B cell (primary cell): Measurements from ENCODE around the gene DCHS1. TPM values are rescaled to one million over a fixed set of nuclear protein-coding genes. Genes with fewer than 3 reads are reported as not detected.

Source experiments
- ATAC-seq: fragments of 200-7000 bp; cut with Tn5 transposase; one replicate; pipeline ENCODE4 v1.10.0; 2021; ENCODE audit warnings: low read depth, mild to moderate bottlenecking, moderate number of reproducible peaks, moderate library complexity
- CTCF ChIA-PET: fragments of 350-600 bp; sonication (Branson Sonifier 250); formaldehyde crosslinking; loops from one replicate; lab custom pipeline; 2021; ENCODE audit warnings: antibody characterized with exemption, inconsistent platforms; lab: Charles Lee
- POLR2A ChIA-PET: fragments of 350-600 bp; sonication (Branson Sonifier 250); formaldehyde crosslinking; loops from one replicate; lab custom pipeline; 2021; ENCODE audit warnings: antibody characterized with exemption; lab: Charles Lee
- DNase-seq: peaks from one replicate; pipeline ENCODE4 v3.0.0; 2013
- H2AFZ ChIP-seq: 2 replicates; pipeline ENCODE4 v1.6.1; 2012; ENCODE audit warnings: mild to moderate bottlenecking, low read depth, low read length; ENCODE audit not compliant: insufficient read depth, poor library complexity, severe bottlenecking
- H3K27ac ChIP-seq, 2 donors: 1 replicate in 1 of 2; 2 replicates in 1 of 2; pipeline ENCODE4 v1.5.1; 2012 to 2013; ENCODE audit warnings: low read length in 2 of 2, mild to moderate bottlenecking in 2 of 2, moderate library complexity in 1 of 2
- H3K27me3 ChIP-seq, 4 experiments: fragments of 200-600 bp in 1 of 4; sonication (generic) in 1 of 4; replicated peaks in 1 of 4; 1 replicate in 2 of 4; 2 replicates in 2 of 4; pipeline versions ENCODE4 v1.6.1 to v1.7.0; 2013 to 2016; ENCODE audit warnings: low read length in 3 of 4, mild to moderate bottlenecking in 2 of 4, mixed read lengths in 1 of 4, moderate library complexity in 1 of 4; ENCODE audit not compliant: insufficient read depth in 4 of 4, control insufficient read depth in 3 of 4; ENCODE audit errors: control extremely low read depth in 1 of 4
- H3K36me3 ChIP-seq, 2 experiments: replicated peaks in 1 of 2; 1 replicate in 1 of 2; 2 replicates in 1 of 2; pipeline versions ENCODE4 v1.6.1 to v1.7.1; 2013; ENCODE audit warnings: low read length in 1 of 2; ENCODE audit not compliant: insufficient read depth in 2 of 2, control insufficient read depth in 1 of 2; ENCODE audit errors: control extremely low read depth in 1 of 2, extremely low read depth in 1 of 2
- H3K4me1 ChIP-seq, 2 donors: fragments of 200-600 bp in 1 of 2; sonication (generic) in 1 of 2; 1 replicate in 1 of 2; 2 replicates in 1 of 2; pipeline versions ENCODE4 v1.5.1 to v1.6.1; 2013 to 2017; ENCODE audit warnings: low read length in 2 of 2; ENCODE audit not compliant: control insufficient read depth in 2 of 2, insufficient read depth in 2 of 2
- H3K4me2 ChIP-seq: replicated peaks from 2 replicates; pipeline ENCODE3; 2012; ENCODE audit warnings: mild to moderate bottlenecking, low read depth, low read length; ENCODE audit not compliant: poor library complexity, severe bottlenecking
- H3K4me3 ChIP-seq, 5 experiments: fragments of 200-600 bp in 1 of 5; sonication (generic) in 1 of 5; 1 replicate in 3 of 5; 2 replicates in 2 of 5; pipeline versions ENCODE4 v1.5.1 to v1.7.0; 2011 to 2016; ENCODE audit warnings: low read length in 4 of 5, mild to moderate bottlenecking in 4 of 5, low read depth in 2 of 5, control low read depth in 1 of 5, moderate library complexity in 1 of 5; ENCODE audit not compliant: insufficient read depth in 1 of 5; ENCODE audit errors: control extremely low read depth in 1 of 5, extremely low read depth in 1 of 5
- H3K79me2 ChIP-seq: fragments of 200-600 bp; sonication (generic); one replicate; pipeline ENCODE4 v1.6.0; 2016; ENCODE audit warnings: low read length; ENCODE audit not compliant: control insufficient read depth, insufficient read depth
- H3K9ac ChIP-seq: fragments of 200-600 bp; sonication (generic); 2 replicates; pipeline ENCODE4 v1.6.1; 2017; ENCODE audit warnings: mild to moderate bottlenecking, low read length, moderate library complexity
- H3K9me3 ChIP-seq, 3 donors: one replicate each; pipeline versions ENCODE4 v1.6.1 to v1.7.1; 2013; ENCODE audit warnings: low read length in 2 of 3; ENCODE audit not compliant: control insufficient read depth in 2 of 3, insufficient read depth in 1 of 3; ENCODE audit errors: control extremely low read depth in 1 of 3
- H4K20me1 ChIP-seq: 2 replicates; pipeline ENCODE4 v1.6.0; 2012; ENCODE audit warnings: mild to moderate bottlenecking, low read length; ENCODE audit not compliant: insufficient read depth, control insufficient read depth, poor library complexity, severe bottlenecking
- H3K27ac Mint-ChIP-seq: one replicate; pipeline ENCODE4 v1.8.0; 2021; ENCODE audit warnings: mixed read lengths
- H3K27me3 Mint-ChIP-seq: one replicate; pipeline ENCODE4 v1.8.0; 2021; ENCODE audit warnings: mixed read lengths
- H3K4me1 Mint-ChIP-seq: one replicate; pipeline ENCODE4 v1.8.0; 2021; ENCODE audit warnings: mixed read lengths
- H3K4me3 Mint-ChIP-seq: one replicate; pipeline ENCODE4 v1.8.0; 2021; ENCODE audit warnings: mixed read lengths
- H3K9me3 Mint-ChIP-seq: one replicate; pipeline ENCODE4 v1.8.0; 2022; ENCODE audit warnings: mixed read lengths; ENCODE audit not compliant: insufficient read depth
- CTCF ChIP-seq: fragments of 200-600 bp; IDR thresholded peaks from one replicate; pipeline ENCODE4 v1.8.0; 2022; ENCODE audit warnings: antibody characterized with exemption, mild to moderate bottlenecking
- EZH2 ChIP-seq: IDR thresholded peaks from 2 replicates; pipeline ENCODE4 v1.6.1; 2012; ENCODE audit warnings: borderline replicate concordance, low read depth, mild to moderate bottlenecking, moderate library complexity, low read length; ENCODE audit not compliant: insufficient read depth, poor library complexity, severe bottlenecking
- WGBS: methylation state at CpG from one replicate; pipeline ENCODE4 v1.1.5; 2013; ENCODE audit warnings: missing lambda C conversion rate; ENCODE audit not compliant: insufficient coverage; 5-methylcytosine and 5-hydroxymethylcytosine counted together
- intact Hi-C: fragments of 100-400 bp; cut with micrococcal nuclease; formaldehyde crosslinking; loops from one replicate; pipeline ENCODE4 v1.10.0; 2022
- polyA plus RNA-seq: library from polyadenylated mRNA; depleted of rRNA; stranded (reverse); fragments of >200 nt; gene quantifications from 2 replicates; pipeline ENCODE4 v1.2.3, GENCODE V29; 2012
- total RNA-seq, 2 donors: library from RNA; stranded (reverse); fragments of 120-200 nt in 1 of 2; gene quantifications; 1 replicate in 1 of 2; 2 replicates in 1 of 2; pipeline versions ENCODE4 v1.2.3 to v1.2.4, GENCODE V29; 2013 to 2022

Gene DCHS1
- total and polyA plus RNA-seq, 2 donors (not counting 1 experiment from before 2014, with no cell fraction given), result 0.31 to 0.84 TPM

DNA sequence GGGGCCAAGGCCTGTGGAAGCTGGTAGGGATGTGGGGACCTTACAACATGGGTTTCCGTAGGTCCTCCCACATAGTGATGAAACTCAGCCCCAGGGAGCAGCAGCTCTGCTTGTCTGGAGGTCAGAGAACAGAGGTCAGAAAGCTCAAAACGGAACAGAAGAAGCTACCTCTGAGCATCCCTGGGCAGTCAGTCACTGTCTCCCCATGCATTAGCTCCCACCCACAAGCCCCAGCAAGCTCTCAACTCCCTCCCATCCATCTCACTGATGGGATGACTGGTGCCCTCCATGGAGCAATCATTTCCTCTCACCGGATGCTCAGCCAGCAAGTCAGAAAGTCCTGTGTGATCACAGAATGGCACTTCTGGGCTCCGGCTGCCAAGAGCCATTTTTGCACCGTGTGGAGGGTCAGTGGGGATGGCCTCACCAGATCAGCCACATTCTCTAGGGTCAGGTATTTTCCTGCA is 38.3 kb downstream of the DCHS1 start:
- ChIA-PET POLR2A (interaction anchor here (2.0 to 3.2 kb wide), 4 partner anchors 12 to 66 kb away, joined by 7 to 38 read pairs (median 10); partner anchors contain the start of genes ILK, MRPL17 and RRP8), CTCF (interaction anchor here (1.3 to 4.7 kb wide), 9 partner anchors 10 to 238 kb away, joined by 5 to 38 read pairs (median 8); partner anchors contain the start of genes ILK and MRPL17)
- 98% methylated on average over 4 of the region's 5 CpGs for WGBS
- Histone ChIP-seq H4K20me1 (no peaks in the 10 kb centered on the region), H3K4me3 (peak overlapping the region in 3 of 5 experiments; percentile 82 to 99 (median 87)), H2AFZ (no peak overlapping the region), H3K79me2 (peaks cover 34% of the 10 kb centered on the region), H3K9me3 (no peaks in the 10 kb centered on the region), H3K27ac (peak overlapping the region in 1 of 2 donors; percentile 97), H3K27me3 (no peaks in the 10 kb centered on the region), H3K4me2 (peak overlapping the region; percentile 95), H3K36me3 (peaks cover 0 to 34% of the 10 kb centered on the region in 2 experiments), H3K4me1 (peaks cover 25 to 42% of the 10 kb centered on the region in 2 donors), H3K9ac (peak overlapping the region; percentile 88)
- H3K9me3 Mint-ChIP-seq, result no peaks in the 10 kb centered on the region
- DNase-seq, result no peak
- H3K4me3 Mint-ChIP-seq, result no peak overlapping the region
- no peaks in the 10 kb centered on the region for H3K27me3 Mint-ChIP-seq
- no peak for TF ChIP-seq CTCF
- no peak for TF ChIP-seq EZH2
- intact Hi-C loops, result no loop called here
- no peak overlapping the region for H3K27ac Mint-ChIP-seq
- ATAC-seq, result no peak
- H3K4me1 Mint-ChIP-seq, result peaks cover 11% of the 10 kb centered on the region

DNA sequence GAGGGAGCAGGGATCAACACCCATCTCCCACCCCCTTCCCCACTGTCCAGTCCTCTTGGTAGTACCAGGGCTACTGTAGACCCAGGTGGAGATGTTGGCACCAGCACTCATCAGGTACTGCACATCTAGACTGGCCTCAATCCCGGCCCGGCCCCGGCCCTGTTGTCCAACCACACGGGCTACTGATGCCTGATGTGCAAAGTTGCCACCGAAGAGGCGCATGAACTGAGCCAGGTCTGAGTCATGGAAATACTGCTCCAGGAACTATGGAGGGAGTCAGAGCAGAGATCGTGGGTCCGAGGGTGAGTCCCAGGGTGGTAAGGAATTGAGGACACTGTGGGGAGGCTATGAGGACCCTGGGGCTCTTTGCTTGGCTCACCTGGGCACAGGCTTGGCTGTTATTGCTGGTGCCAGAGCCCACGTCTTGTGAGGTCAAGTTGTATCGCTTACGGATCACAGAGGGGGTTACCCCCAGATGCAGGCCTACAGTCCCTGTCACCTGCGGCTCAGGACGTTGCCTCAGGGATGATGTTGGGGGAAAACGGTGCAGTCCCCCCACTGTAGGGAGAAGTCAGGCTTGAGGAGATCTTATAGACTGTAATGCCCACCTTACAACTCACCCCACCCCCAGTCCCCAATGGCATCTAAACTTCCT is 38.9 kb downstream of the DCHS1 start:
- H3K4me1 ChIP-seq, result peaks cover 25 to 42% of the 10 kb centered on the region in 2 donors
- peaks cover 11% of the 10 kb centered on the region for H3K4me1 Mint-ChIP-seq
- no peak overlapping the region for H3K4me3 ChIP-seq
- no peaks in the 10 kb centered on the region for H3K27me3 ChIP-seq
- H3K4me2 ChIP-seq, result no peak overlapping the region
- H4K20me1 ChIP-seq, result no peaks in the 10 kb centered on the region
- CTCF ChIA-PET, result interaction anchor here (3.2 to 4.7 kb wide), 2 partner anchors 51 to 67 kb away, joined by 35 to 38 read pairs; partner anchors contain the start of gene MRPL17
- H3K36me3 ChIP-seq, result peaks cover 0 to 34% of the 10 kb centered on the region in 2 experiments
- ATAC-seq (no peak), DNase-seq (no peak)
- intact Hi-C loops, result no loop called here
- peak overlapping the region; percentile 35 for H3K4me3 Mint-ChIP-seq
- peaks cover 35% of the 10 kb centered on the region for H3K79me2 ChIP-seq
- peak overlapping the region; percentile 27 for H3K27ac Mint-ChIP-seq
- no peak overlapping the region for H2AFZ ChIP-seq
- H3K9ac ChIP-seq, result no peak overlapping the region
- H3K27ac ChIP-seq, result no peak overlapping the region
- POLR2A ChIA-PET, result interaction anchor here (3.2 kb wide), 1 partner anchor 12 kb away, joined by 38 read pairs; the partner anchor contains the start of genes ILK and RRP8
- WGBS, result 94% methylated on average over 11 of the region's 14 CpGs
- TF ChIP-seq EZH2 (no peak), CTCF (no peak)
- H3K9me3 ChIP-seq, result no peaks in the 10 kb centered on the region
- H3K27me3 Mint-ChIP-seq, result no peaks in the 10 kb centered on the region
- no peaks in the 10 kb centered on the region for H3K9me3 Mint-ChIP-seq
